ENCODE measurements around the gene SPEF2.

SPEF2 gene

GRCh38 chr5:35856765-35857351 lies 239.2 kb downstream of the SPEF2 start, which contains the start of gene IL7R:
Gene IL7R (plus strand): TSS chr5:35856891. CDS start chr5:35856978, 87 bp downstream.
- Histone ChIP-seq H3K4me3 (no peak within 1 kb of the TSS), H3K27ac (no peak within 1 kb of the TSS)
- no peak for TF ChIP-seq CTCF (IDR thresholded peaks at IDR 0.05)
- DNase-seq (ENCODE audit: low spot score), result no peak

GRCh38 chr5:35857606-35858205 lies 240.0 kb downstream of the SPEF2 start:
- DNase-seq (ENCODE audit: low spot score), result no peak
- H3K4me3 ChIP-seq, result no peak overlapping the region
- no peak overlapping the region for H3K27ac ChIP-seq
- TF ChIP-seq CTCF (IDR thresholded peaks at IDR 0.05), result no peak

GRCh38 chr5:35859101-35859661 lies 241.5 kb downstream of the SPEF2 start:
- Histone ChIP-seq H3K27ac (no peak overlapping the region), H3K4me3 (no peak overlapping the region)
- DNase-seq (ENCODE audit: low spot score), result no peak
- no peak for TF ChIP-seq CTCF (IDR thresholded peaks at IDR 0.05)

GRCh38 chr5:35860686-35861085 lies 243.0 kb downstream of the SPEF2 start:
- H3K27ac ChIP-seq, result no peak overlapping the region
- no peak for DNase-seq (ENCODE audit: low spot score)
- no peak overlapping the region for H3K4me3 ChIP-seq
- TF ChIP-seq CTCF (IDR thresholded peaks at IDR 0.05), result no peak

- TF ChIP-seq CTCF (IDR thresholded peaks at IDR 0.05), result no peak
- no peak overlapping the region for H3K4me3 ChIP-seq
Observed at GRCh38 chr5:35861718-35862117, 244.1 kb downstream of the SPEF2 start.

GRCh38 chr5:35862126-35862525 lies 244.5 kb downstream of the SPEF2 start:
- TF ChIP-seq CTCF (IDR thresholded peaks at IDR 0.05), result no peak
- H3K4me3 ChIP-seq, result no peak overlapping the region
- no peak overlapping the region for H3K27ac ChIP-seq
- DNase-seq (ENCODE audit: low spot score), result no peak

More at GRCh38 chr5:35861718-35862117, 244.1 kb downstream of the SPEF2 start:
- no peak for DNase-seq (ENCODE audit: low spot score)
- H3K27ac ChIP-seq, result no peak overlapping the region

GRCh38 chr5:35863159-35863558 lies 245.5 kb downstream of the SPEF2 start:
- DNase-seq (ENCODE audit: low spot score), result no peak
- H3K4me3 ChIP-seq, result no peak overlapping the region
- TF ChIP-seq CTCF (IDR thresholded peaks at IDR 0.05), result no peak
- H3K27ac ChIP-seq, result no peak overlapping the region

All from coronary artery (tissue), 2 donors.